ENCODE measurements around the gene ACADS.

The ACADS gene

GRCh38 chr12:120718055-120718454 is 7.6 kb upstream of the ACADS start:
- DNase-seq, result no peak
- Histone ChIP-seq H3K36me3 (peaks cover 54 to 100% (median 76%) of the 10 kb centered on the region in 3 donors), H3K27ac (no peak overlapping the region), H3K27me3 (no peaks in the 10 kb centered on the region), H3K4me1 (peaks cover 0 to 7% (median 0%) of the 10 kb centered on the region in 4 donors), H3K4me3 (no peak overlapping the region), H3K9me3 (no peaks in the 10 kb centered on the region)
- TF ChIP-seq CTCF (IDR thresholded peaks at IDR 0.05), result no peak
- intact Hi-C loops (cut with DNase I; ENCODE audit: low total_unique reads), result loop anchor here (10.0 kb wide), 1 partner anchor 257 kb away; the partner anchor contains the start of gene HNF1A

- Histone ChIP-seq H3K27ac (no peak overlapping the region), H3K4me1 (peaks cover 0 to under 1% (median 0%) of the 10 kb centered on the region in 4 donors), H3K27me3 (no peaks in the 10 kb centered on the region), H3K4me3 (no peak overlapping the region), H3K9me3 (no peaks in the 10 kb centered on the region), H3K36me3 (peaks cover 54 to 96% (median 77%) of the 10 kb centered on the region in 3 donors)
- no peak for TF ChIP-seq CTCF (IDR thresholded peaks at IDR 0.05)
- intact Hi-C loops (cut with DNase I; ENCODE audit: low total_unique reads), result loop anchor here (10.0 kb wide), 1 partner anchor 256 kb away; the partner anchor contains the start of gene HNF1A
- DNase-seq, result no peak
Measured at GRCh38 chr12:120719072-120719471, 6.6 kb upstream of the ACADS start.

- TF ChIP-seq CTCF (IDR thresholded peaks at IDR 0.05), result no peak
- H3K27ac ChIP-seq, result no peak overlapping the region
- intact Hi-C loops (cut with DNase I; ENCODE audit: low total_unique reads), result loop anchor here (10.0 kb wide), 2 partner anchors 185 to 255 kb away; partner anchors contain the start of genes HNF1A and SPPL3
- no peaks in the 10 kb centered on the region for H3K9me3 ChIP-seq
- H3K4me1 ChIP-seq, result peaks cover 0 to 4% (median under 1%) of the 10 kb centered on the region in 4 donors
- H3K36me3 ChIP-seq, result peaks cover 54 to 90% (median 71%) of the 10 kb centered on the region in 3 donors
- no peaks in the 10 kb centered on the region for H3K27me3 ChIP-seq
- H3K4me3 ChIP-seq, result no peak overlapping the region
- no peak for DNase-seq
Measured at GRCh38 chr12:120719496-120720233, 6.0 kb upstream of the ACADS start.

- peaks cover 0 to 11% (median 7%) of the 10 kb centered on the region in 4 donors for H3K4me1 ChIP-seq
- intact Hi-C loops (cut with DNase I; ENCODE audit: low total_unique reads), result loop anchor here (10.0 kb wide), 1 partner anchor 184 kb away; the partner anchor contains the start of gene SPPL3
- no peak for TF ChIP-seq CTCF (IDR thresholded peaks at IDR 0.05)
Measured at GRCh38 chr12:120720234-120720986, 5.2 kb upstream of the ACADS start.

GRCh38 chr12:120720987-120721801 is 4.4 kb upstream of the ACADS start:
- Histone ChIP-seq H3K4me3 (no peak overlapping the region), H3K4me1 (peaks cover 0 to 15% (median 7%) of the 10 kb centered on the region in 4 donors), H3K9me3 (no peaks in the 10 kb centered on the region), H3K36me3 (peaks cover 47 to 75% (median 63%) of the 10 kb centered on the region in 3 donors), H3K27me3 (no peaks in the 10 kb centered on the region), H3K27ac (no peak overlapping the region)
- no peak for TF ChIP-seq CTCF (IDR thresholded peaks at IDR 0.05)
- intact Hi-C loops (cut with DNase I; ENCODE audit: low total_unique reads), result loop anchor here (10.0 kb wide), 1 partner anchor 184 kb away; the partner anchor contains the start of gene SPPL3
- no peak for DNase-seq

More at GRCh38 chr12:120720234-120720986, 5.2 kb upstream of the ACADS start:
- H3K27me3 ChIP-seq, result no peaks in the 10 kb centered on the region
- no peak overlapping the region for H3K4me3 ChIP-seq
- H3K27ac ChIP-seq, result no peak overlapping the region
- H3K9me3 ChIP-seq, result no peaks in the 10 kb centered on the region
- H3K36me3 ChIP-seq, result peaks cover 54 to 82% (median 66%) of the 10 kb centered on the region in 3 donors
- peak in 1 of 2 donors; percentile 41 for DNase-seq

Measured in tibial artery (tissue), 4 donors.